GM18517 (cell line): ENCODE data around the gene FGF14.

Experiments used
- ATAC-seq: cut with Tn5 transposase; IDR thresholded peaks from one replicate; pipeline ENCODE4 v1.9.1; 2021; ENCODE audit warnings: mild to moderate bottlenecking, moderate library complexity; ENCODE audit not compliant: unreplicated experiment

FGF14 gene

DNA sequence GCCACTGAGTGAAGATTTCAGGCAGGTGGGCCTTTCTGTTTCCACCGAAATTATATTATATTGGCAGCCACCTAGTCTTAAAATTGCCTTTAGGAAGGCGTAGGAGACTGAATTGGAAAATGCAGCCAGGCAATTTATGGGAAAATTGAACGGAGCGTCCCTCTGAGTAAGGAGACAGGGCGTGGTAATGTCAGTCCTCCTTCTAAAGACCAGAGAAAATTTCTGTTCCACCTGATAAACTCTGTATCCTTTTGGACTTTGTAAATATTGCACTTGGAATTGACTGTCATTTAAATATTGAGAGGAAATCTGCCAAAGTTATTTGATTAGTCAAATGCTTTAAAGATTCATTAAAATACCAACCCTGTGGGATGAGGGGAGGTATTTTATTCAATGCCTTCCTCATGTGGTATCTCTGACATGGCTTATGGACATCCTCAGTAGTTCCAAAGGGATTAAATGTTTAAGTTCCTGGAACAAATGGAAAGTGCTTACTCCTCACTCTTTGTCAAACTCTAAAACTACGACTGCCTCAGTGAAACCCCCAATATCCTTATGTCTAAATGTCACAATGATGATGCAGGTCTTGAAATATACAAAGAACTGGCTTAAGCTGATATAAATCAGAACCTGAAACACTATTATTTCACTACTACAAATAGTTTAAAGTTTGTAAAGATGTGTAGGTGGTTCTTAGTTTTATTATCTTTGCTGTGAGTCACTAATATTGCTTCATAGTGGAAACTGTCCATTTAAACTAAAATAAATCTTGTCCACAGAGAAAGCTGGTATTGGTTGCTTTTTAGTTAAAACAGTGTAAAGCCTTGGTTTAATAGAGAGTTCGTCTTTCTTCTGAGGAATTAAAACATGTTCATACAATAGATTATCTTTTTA lies 203.2 kb downstream of the FGF14 start:
- ATAC-seq = no peak

DNA sequence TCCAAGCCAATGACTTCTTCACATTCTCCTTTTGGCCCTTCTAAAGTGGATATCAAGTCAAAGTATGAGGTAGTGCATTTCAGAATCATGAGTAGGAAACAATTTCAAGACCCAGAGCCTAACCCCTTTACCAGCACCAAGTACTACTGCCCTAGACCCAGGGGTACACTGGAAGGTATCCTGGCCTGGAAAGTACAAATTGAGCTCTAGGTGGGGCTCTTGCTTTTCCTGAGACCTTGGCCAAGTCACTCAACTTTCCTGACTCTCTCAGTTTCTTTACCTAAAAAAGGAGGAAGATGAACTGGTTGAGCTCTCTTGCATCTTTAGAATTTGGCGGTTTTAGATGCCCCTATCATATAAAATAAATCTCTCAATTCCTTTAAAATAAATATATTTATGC lies 204.7 kb downstream of the FGF14 start:
- ATAC-seq = no peak

DNA sequence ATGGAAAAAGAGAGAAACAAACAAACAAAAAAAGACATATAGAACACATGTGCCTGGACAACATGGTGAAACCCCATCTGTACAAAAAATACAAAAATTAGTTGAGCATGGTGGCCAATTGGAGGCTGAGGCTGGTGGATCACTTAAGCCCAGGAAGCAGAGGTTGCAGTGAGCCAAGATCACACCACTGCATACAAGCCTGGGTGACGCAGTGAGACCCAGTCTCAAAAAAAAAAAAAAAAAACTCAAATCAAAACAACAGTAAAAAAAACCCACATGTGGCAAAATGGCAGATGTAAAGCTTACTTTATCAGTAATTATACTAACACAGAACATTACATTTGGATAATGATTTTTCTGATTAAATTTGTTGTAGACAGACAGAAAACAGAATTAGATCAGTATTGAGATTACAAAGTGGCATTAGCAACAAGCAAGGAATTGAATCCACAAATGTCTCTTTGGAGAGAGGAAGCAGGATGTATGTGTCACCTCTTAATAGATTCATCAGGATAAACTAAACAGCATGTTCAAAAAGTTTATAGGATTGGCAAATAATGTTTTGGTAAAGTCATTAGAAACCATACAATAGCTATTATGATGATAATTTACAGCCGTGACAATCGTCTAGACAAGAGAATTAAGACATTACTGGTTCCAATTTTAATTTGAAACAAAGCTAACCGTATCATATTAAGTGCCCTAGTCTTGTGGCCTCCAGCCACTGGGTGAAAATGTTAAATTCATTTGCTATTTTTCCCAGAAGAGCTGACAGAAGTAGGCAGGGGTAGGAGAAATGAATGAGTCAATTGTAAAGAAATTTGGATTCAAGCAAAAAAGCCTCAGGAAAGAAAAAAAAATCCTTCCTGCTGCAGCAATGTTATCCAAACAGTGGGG lies 206.0 kb downstream of the FGF14 start:
- ATAC-seq = no peak

DNA sequence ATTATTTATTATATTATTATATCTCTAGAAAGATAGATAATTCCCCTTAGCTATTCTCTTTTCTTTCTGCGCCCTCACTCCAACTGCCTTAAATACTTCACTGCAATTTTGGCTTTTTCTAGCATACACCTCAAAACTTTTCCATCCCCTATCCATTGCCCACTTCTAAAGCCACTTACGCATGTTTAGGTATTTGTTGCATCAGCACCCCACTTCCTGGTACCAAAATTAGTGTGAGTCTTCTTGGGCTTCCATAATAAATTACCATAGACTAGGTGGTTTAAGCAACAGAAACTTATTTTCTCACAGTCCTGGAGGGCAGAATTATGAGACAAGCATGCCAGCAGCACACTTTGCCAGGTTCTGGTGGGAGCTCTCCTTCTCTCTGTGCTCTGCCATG lies 209.0 kb downstream of the FGF14 start:
- ATAC-seq = no peak

DNA sequence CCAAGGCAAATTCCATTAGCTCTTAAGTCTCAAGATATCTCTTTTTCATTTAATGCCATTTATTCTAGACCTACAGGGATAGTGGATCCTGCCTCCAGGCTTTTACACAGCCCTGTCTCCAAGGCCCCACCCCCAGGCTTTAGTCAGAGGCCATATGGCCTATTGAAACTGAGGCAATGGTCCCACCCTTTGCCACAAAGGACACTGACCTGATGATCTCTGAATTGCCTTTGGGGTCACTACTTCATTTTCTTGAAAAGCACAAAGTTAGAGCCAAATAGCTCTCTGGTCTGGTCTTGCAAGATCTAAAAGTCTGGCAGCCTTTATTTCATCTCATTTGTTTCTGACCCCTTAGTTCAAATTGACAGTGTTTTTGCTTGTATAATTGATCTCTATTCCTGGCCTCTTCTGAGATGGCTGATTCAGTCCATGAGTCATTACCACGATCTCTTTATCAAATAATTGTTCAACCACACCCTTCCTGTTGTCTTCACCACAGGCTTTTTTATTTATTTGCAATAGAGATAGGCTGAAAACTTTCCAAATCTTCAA lies 209.8 kb downstream of the FGF14 start:
- no peak for ATAC-seq

DNA sequence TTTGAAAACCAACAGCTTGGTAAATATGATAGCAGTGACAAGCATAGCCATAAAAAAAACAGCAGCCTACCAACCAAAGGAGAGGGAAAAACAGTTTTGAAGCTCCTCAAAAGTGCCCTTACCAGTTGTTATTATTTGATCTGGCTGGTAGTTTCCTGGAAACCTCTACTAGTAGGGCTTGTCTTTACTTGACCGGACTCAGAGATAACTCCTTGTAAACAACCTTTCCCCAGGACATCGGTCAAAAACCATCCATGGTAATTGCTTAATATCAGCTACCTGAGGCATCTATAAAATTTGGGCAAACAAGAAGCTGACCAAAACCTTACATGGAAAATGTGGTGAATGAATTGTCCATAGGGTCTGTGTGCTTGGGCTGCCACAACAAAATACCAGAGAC lies 210.9 kb downstream of the FGF14 start:
- ATAC-seq = no peak

DNA sequence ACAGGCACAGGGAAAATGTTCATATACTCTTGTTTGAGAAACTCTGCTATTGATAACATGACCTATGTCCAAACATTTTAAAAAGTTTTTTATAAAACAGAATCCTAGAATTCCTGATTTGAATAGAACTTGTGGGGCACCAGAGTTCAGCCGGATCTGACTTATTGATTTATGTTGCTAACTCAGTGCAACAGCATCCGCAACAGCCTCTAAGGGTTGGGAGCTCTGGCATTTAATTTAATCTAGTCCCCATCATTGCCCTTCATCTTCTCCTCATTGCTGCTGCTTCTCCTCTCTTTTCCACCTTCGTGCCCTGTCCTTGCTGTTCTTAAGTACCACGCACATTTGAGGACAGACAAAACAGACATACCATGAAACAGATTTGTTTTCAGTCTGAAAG lies 214.5 kb downstream of the FGF14 start:
- no peak for ATAC-seq

DNA sequence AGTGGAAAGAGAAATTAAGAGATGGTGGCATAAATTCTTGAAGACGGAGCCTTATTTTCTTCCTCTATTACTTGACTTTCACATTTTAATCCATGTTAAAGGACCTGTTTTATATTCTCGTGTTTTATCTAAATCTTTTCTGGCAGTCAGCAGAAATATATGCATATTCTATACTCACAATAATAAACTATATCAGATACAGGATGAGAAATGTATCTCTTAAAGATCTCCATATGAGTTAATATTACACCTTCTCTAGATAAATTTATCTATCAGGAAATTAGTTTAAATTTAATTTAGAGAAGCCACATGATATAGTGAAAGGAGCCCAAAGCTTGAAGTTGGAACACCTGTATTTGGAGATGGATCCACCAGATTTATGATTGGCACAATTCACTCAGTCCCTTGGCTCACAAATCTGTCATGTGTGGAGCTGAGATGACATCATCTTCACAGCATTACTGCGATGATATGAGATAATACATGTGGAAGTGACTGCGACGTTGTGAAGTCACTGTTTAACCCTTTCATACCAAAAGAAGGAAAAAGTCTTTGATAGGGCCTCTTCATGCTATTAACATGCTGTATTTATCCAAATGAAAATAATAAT lies 216.4 kb downstream of the FGF14 start:
- no peak for ATAC-seq

DNA sequence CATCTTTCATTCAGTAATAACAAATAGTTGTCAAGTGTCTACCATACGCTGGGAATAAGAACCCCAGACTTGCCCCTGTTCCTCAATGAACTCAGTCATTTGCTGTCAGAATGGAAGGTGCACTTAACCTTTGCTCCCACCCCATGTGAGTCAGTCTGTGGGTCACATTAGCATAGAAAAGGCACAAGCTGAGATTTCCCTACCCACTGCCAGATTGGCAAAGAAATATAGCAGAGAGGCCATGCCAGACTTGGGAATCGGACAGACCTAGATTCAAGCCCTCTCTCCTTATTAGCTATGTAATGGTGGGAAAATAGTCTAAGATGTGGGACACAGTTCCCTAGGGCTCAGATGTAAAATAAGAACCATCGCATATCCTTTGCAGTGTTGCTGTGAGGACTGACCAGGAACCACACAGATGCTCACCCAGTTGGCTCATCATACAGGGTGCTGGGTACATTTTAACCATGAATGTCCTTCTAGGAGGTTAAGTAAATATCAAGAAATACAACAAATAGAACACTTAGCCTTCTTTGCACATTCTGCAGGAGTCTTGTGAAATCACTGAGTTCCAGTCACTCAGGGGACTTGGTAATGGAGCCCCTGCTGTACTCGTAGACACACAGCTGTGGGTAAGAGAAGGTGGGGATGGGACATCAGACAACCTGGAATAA lies 218.2 kb downstream of the FGF14 start:
- no peak for ATAC-seq

DNA sequence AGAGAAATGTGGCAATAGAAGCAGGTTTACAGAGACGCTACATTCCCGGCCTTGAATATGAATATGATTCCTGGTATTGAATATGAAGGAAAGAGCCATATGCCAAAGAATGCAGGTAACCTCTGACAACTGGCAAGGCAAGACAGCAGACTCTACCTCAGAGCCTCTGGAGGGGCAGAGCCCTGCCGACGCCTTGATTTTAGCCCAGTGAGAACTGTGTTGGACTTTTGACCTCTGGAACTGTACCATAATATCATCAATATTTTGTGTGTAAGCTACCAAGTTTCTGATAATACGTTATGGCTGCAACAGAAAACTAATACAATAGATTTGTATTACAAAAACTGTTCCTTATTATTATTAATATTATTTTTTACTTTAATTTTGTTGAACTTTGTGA lies 219.7 kb downstream of the FGF14 start:
- ATAC-seq = no peak

DNA sequence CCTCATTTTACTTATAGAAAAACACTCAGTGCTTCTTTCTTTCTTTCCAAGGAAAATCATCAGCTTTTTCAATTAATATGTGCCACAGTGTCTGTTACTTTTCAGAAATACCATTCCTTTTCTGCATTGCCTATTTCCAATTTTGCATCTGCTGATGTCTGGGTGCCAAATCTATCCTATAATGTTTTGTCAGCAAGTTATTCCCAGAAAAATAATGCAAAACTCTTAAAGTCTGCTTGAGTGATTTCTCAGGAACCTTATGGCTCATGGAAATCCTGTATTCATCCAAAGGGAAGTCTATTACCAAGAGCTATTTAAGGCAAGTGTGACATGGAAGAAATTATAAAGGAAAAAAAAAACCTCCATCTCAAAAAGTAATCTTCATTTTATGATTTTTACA lies 224.4 kb downstream of the FGF14 start:
- ATAC-seq = no peak

DNA sequence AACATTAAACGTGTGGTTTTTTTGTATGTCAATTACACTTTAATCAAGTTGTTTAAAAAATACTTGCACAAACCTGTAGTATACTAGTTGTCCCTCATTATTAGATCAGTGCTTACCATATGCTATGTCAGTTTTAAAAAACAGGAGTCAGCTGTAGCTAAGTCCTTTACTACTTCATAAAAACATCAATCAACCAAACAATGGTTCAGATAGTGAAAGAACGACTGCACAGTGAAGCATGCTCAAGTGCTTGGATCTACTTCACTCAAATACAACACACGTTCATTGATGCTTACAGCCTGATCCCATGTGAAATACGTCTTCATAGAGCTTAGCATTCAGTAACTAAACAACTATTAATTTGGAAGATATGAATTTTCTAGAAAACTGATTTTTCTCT lies 225.0 kb downstream of the FGF14 start:
- no peak for ATAC-seq

DNA sequence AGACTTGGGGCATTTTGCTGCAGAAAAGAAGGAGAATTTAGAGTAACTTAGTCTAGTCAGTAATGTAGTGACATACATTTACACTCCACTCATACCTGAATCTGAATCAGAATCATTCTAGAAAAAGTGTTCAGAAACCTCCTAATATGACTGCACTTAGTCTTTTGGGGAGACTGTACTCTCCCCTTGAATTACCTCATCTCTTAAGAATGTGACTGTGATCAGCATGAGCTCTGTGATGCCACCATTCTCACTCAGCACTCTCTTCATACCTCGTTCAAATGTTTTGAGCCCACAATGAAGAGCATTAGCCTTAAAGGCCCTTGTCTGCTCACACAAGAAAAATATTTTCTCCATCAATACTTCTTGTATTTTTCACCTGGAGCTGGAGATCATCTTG lies 229.4 kb downstream of the FGF14 start:
- ATAC-seq = no peak

DNA sequence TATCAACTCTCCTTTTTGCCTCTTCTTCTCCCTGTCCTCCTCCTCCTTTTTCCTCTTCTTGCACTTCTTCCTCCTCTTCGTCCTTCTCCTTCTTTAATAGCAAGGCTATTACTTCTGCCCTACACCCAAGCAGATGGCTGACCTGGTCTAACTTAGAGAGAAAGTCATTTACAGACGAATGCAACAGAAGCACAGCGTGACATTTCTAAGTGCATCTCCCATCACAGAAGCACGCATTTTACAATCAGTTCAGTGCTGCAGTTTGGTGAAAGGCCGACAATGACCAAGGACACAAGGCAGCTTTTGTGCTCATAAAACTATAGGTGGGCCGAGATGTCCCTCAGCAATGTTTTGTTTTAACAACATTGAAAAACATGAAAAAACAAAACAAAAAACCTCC lies 231.5 kb downstream of the FGF14 start:
- no peak for ATAC-seq

DNA sequence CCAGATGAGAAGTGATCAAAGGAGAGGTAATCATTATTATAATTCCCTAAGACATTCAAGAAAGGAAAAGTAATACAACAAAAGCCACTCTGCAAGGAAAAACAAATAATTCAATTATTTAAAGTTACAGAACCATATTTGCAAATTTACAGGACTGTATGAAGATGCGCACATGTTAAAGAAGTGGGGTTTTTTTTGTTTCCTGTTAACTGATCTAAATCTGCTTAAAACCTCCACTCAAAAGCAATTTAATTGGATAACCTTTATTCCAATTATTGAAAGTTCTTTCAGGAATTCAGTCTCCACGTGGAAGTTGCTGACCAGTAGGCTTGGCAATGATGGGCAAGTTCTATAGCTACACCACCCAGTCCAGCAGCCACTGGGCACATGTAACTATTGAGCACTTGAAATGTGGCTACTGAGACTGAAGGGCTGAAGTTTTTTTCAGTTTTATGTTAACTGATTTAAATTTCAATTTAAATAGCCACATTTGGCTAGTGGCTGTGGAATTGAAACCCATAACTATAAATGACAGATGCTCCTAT lies 232.3 kb downstream of the FGF14 start:
- ATAC-seq = no peak

DNA sequence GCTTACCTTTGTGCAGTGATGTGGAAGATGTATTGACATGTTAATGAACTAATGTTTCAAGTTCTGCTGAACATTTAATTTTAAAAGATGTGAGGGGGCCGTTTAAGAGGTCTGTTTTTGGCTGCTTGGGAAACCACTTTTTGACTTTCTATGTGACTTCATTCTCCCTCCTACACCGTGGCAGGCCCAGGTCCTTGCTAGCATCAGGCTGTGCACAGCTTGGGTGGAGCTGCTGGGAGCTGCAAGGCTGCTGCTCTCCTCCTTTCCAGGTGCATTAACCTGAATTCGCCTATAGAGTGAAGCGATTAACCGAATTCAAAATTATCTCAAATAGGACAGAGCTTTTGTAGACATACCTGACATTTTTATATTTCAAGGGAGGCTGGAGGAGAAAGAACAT lies 249.1 kb downstream of the FGF14 start:
- ATAC-seq = no peak

DNA sequence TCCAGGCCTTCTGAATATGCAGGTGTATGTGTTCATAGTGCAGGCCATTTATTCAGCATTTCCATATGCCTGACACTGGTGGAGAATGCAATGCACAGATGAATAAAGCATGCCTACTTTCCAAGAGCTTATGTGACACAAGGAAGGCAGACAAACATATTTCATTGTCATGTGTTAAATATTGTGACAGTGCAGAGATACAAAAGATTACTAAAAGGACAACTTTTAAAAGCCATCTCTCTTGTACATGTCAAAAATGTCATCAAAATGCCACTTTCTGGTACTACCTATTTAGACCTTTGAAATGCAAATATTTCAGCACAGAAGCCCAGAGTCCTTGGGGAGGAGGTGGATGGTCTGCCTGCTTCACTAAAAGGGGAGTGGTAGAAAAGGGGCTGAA lies 254.5 kb downstream of the FGF14 start:
- ATAC-seq = no peak

DNA sequence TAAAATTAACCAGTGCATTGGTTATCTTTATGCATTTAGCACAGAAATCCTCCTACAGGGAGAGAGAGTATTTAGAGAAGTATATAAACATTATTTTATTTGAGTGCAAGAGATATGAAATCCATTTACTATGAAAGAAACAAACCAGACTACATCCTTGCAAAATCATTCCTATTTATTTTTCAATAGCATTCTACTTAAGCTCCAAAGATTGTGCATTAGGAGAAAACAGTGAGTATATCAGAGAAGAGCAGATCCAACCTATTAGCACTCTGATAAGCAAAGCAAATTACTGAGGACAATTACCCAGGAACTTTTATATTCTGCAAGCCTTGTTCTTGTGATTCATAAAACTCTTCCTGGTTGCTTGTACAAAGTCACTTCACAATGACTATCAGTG lies 256.1 kb downstream of the FGF14 start:
- no peak for ATAC-seq

DNA sequence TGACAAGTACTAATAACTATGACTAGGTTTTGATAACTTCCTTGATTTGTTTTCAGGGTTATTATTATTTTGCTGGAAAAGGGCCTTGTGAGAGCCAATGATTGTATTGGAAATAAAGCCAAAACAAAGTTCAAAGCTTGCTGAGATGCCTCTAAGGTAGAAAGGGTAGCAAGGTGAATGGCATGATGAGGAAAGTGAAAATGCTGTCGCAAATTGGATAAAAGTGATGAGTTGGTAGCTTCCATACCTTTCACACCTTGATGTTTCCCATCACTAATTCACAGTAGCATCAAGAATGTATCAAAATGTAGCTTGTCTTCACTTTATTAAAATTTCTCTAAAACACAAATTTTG lies 259.4 kb downstream of the FGF14 start:
- ATAC-seq = no peak

DNA sequence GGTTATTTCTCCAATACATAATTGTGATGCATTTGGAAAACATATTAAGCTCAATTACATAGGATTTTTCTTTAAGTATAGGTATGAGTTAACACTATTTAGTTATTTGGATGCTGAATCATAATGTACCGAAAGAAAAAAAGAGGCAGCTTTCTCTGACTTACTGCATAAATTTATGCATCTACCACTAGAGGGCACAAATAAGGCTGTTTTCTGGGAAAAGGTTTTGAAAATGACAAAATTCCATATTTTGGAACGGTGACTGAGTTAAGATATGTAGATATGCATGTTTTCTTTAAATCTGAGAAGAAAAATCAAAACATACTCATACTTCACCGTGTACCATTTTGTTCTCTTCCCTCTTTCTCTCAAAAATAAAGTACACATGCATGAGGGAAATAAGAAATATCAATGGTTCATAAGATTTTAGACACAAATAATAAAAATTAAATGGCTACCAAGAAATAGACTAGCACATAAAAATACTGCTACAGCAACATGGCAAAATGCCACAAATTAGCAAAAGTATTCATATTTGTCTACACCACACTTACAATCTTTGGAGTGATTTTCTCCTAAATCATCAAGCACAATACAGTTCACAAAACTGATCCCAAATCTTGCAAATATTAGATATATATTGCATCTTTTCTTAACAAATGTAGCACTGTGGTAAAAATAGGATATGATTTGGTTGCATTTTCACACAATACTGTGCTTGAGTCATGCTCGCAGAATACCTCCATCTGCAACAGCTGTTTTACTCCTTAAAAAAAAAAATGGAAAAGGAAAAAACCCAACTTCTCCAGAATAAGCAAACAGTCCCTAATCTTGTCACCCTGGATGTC lies 260.0 kb downstream of the FGF14 start:
- no peak for ATAC-seq
